ENCODE data around the gene DOCK9.

Gene DOCK9

GRCh38 chr13:98974053-98974452 lies 3.8 kb downstream of the DOCK9 start:
- DNase-seq, result no peak

GRCh38 chr13:98972627-98973026 lies 5.2 kb downstream of the DOCK9 start:
- no peak for DNase-seq

- DNase-seq, result no peak
Measured at GRCh38 chr13:98972059-98972458, 5.8 kb downstream of the DOCK9 start.

- no peak for DNase-seq
Measured at GRCh38 chr13:98970330-98970729, 7.5 kb downstream of the DOCK9 start.

- DNase-seq, result no peak
Measured at GRCh38 chr13:98967491-98967890, 10.4 kb downstream of the DOCK9 start.

GRCh38 chr13:98966019-98966418 lies 11.8 kb downstream of the DOCK9 start:
- DNase-seq, result no peak

GRCh38 chr13:98965325-98965724 lies 12.5 kb downstream of the DOCK9 start:
- no peak for DNase-seq

- DNase-seq, result no peak
Measured at GRCh38 chr13:98963917-98964316, 13.9 kb downstream of the DOCK9 start.

- DNase-seq, result no peak
Measured at GRCh38 chr13:98962901-98963590, 14.8 kb downstream of the DOCK9 start.

- DNase-seq, result no peak
Measured at GRCh38 chr13:98961503-98962105, 16.3 kb downstream of the DOCK9 start.

- no peak for DNase-seq
Measured at GRCh38 chr13:98960606-98961502, 17.0 kb downstream of the DOCK9 start.

- DNase-seq, result no peak
Measured at GRCh38 chr13:98959786-98960605, 17.9 kb downstream of the DOCK9 start.

GRCh38 chr13:98959291-98959690 lies 18.6 kb downstream of the DOCK9 start:
- no peak for DNase-seq

- DNase-seq, result no peak
Measured at GRCh38 chr13:98958443-98958794, 19.4 kb downstream of the DOCK9 start.

- no peak for DNase-seq
Measured at GRCh38 chr13:98957731-98958442, 20.0 kb downstream of the DOCK9 start.

- DNase-seq, result no peak
Measured at GRCh38 chr13:98955336-98955735, 22.5 kb downstream of the DOCK9 start.

GRCh38 chr13:98954313-98954712 lies 23.6 kb downstream of the DOCK9 start:
- DNase-seq, result no peak

GRCh38 chr13:98951266-98951665 lies 26.6 kb downstream of the DOCK9 start:
- no peak for DNase-seq

GRCh38 chr13:98950705-98951104 lies 27.2 kb downstream of the DOCK9 start:
- DNase-seq, result no peak

- no peak for DNase-seq
Measured at GRCh38 chr13:98947925-98948324, 29.9 kb downstream of the DOCK9 start.

- DNase-seq, result no peak
Measured at GRCh38 chr13:98945863-98946605, 31.8 kb downstream of the DOCK9 start.

- no peak for DNase-seq
Measured at GRCh38 chr13:98944336-98944735, 33.5 kb downstream of the DOCK9 start.

All from CD4-positive, alpha-beta T cell treated with Interleukin-1 beta for 1 hour (primary cell).